ENCODE data around the gene DGKB. TPM values are rescaled to one million over a fixed set of nuclear protein-coding genes. Genes with fewer than 3 reads are reported as not detected.

The DGKB gene
- polyA plus RNA-seq, 3 donors from 2014 or later = not detected

GRCh38 chr7:14144109-14144508 lies 758.4 kb downstream of the DGKB start:
- H3K4me3 Mint-ChIP-seq = no peak overlapping the region
- H3K9me3 Mint-ChIP-seq = peaks cover 1 to 14% (median 5%) of the 10 kb centered on the region in 6 donors
- H3K4me1 Mint-ChIP-seq = no peaks in the 10 kb centered on the region
- no peaks in the 10 kb centered on the region for H3K36me3 Mint-ChIP-seq
- no peak for DNase-seq
- H3K27me3 Mint-ChIP-seq (ENCODE audit: low read depth in 3 of 3) = peaks cover 0 to 1% (median 0%) of the 10 kb centered on the region in 3 donors
- H3K27ac Mint-ChIP-seq = no peak overlapping the region

DNA sequence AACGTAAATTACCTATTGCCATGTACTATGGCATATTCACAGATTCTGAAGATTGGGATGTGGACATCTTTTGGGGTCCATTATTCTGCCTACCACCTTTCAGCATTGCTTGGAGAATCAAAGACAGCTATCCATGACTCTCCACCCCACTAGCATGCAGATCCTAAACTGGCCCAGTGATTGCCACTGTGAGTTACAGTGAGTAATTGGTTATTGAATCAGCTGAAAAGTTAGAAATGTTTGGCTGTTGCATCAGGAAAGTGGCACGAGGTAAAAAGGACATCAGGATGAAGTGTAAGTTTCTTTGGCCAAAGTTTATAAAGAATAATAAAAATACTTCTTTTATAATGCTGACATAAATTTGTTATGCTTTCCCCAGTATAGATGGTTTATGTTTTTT lies 764.9 kb downstream of the DGKB start:
- H3K4me3 Mint-ChIP-seq = no peak overlapping the region
- H3K4me1 Mint-ChIP-seq = no peaks in the 10 kb centered on the region
- H3K36me3 Mint-ChIP-seq = no peaks in the 10 kb centered on the region

DNA sequence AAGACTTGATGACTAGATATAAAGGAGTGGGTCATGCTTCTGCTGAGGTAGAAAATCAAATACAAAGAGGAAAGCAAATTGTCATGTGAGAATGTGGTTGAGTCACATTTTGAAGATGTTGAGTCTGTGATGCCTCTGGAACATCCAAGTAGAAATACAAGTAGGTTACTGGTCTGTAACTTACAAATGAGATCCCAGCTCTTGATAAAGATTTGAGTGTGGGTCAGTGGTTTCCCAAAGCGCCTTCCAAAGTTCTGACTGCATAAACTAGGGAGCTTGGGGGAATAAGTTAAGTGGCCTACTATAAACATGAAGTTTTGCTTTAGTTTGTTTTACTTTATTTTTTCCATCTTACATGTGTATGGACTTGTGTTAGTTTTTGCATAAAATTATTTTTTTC lies 768.8 kb downstream of the DGKB start:
- peaks cover 0 to 22% (median 6%) of the 10 kb centered on the region in 6 donors for H3K9me3 Mint-ChIP-seq
- no peaks in the 10 kb centered on the region for H3K36me3 Mint-ChIP-seq
- H3K4me1 Mint-ChIP-seq = no peaks in the 10 kb centered on the region
- DNase-seq = no peak
- no peak overlapping the region for H3K4me3 Mint-ChIP-seq
- H3K27me3 Mint-ChIP-seq (ENCODE audit: low read depth in 3 of 3) = peaks cover 0 to 4% (median 3%) of the 10 kb centered on the region in 3 donors
- H3K27ac Mint-ChIP-seq = no peak overlapping the region

More for the DNA sequence above, 764.9 kb downstream of the DGKB start:
- H3K9me3 Mint-ChIP-seq = peaks cover 0 to 13% (median 8%) of the 10 kb centered on the region in 6 donors
- no peak for DNase-seq
- peaks cover 0 to 4% (median 3%) of the 10 kb centered on the region in 3 donors for H3K27me3 Mint-ChIP-seq (ENCODE audit: low read depth in 3 of 3)
- no peak overlapping the region for H3K27ac Mint-ChIP-seq

DNA sequence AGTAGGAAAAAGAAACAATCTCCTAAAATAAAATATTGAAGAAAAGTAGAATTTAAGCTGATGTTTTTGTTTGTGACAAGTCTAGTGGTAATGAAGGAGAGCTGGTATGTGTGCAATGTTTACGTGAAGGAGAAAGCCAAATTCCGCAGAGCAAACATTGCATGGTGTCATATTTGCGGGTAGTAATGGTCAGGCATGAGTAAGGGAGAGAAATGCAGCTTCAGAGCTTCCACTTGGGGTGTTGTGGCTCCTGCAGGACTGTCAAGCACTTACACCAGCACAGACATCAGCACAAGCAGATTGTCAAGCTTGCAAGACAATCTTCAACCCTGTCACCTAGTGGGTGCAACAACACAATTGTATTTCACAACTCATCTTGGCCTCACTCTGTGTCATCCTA lies 776.6 kb downstream of the DGKB start:
- Mint-ChIP-seq H3K9me3 (peaks cover 0 to 5% (median 2%) of the 10 kb centered on the region in 6 donors), H3K27me3 (ENCODE audit: low read depth in 3 of 3) (no peaks in the 10 kb centered on the region), H3K36me3 (no peaks in the 10 kb centered on the region), H3K27ac (no peak overlapping the region), H3K4me3 (no peak overlapping the region), H3K4me1 (no peaks in the 10 kb centered on the region)
- DNase-seq = no peak

GRCh38 chr7:14124716-14125115 lies 777.8 kb downstream of the DGKB start:
- Mint-ChIP-seq H3K4me3 (no peak overlapping the region), H3K4me1 (no peaks in the 10 kb centered on the region), H3K27me3 (ENCODE audit: low read depth in 3 of 3) (no peaks in the 10 kb centered on the region), H3K27ac (no peak overlapping the region), H3K36me3 (no peaks in the 10 kb centered on the region), H3K9me3 (peaks cover 0 to 5% (median under 1%) of the 10 kb centered on the region in 6 donors)
- no peak for DNase-seq

DNA sequence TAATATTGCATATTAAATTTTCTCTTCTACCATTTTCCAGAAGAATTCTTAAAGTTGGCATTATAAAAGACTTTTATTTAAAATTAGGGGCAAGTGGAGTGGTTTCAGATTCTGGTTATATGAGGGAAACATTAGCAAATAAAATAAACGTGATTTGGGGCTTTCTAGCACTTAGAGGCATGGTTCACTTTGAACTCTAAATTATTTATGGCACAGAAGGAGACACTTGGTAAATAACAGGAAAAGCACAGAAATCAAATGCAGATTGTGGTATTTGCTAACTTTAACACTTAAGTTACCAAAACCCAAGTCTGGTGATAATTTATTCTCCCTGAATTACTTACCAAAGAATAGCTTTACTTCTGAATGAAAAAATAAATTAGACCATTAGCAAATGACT lies 778.6 kb downstream of the DGKB start:
- Mint-ChIP-seq H3K27ac (no peak overlapping the region), H3K36me3 (no peaks in the 10 kb centered on the region), H3K27me3 (ENCODE audit: low read depth in 3 of 3) (no peaks in the 10 kb centered on the region), H3K4me1 (no peaks in the 10 kb centered on the region), H3K9me3 (peaks cover 0 to 5% (median under 1%) of the 10 kb centered on the region in 6 donors), H3K4me3 (no peak overlapping the region)
- no peak for DNase-seq

- peaks cover 0 to 14% (median 2%) of the 10 kb centered on the region in 6 donors for H3K9me3 Mint-ChIP-seq
- H3K4me3 Mint-ChIP-seq = no peak overlapping the region
- no peak for DNase-seq
- no peaks in the 10 kb centered on the region for H3K4me1 Mint-ChIP-seq
- H3K36me3 Mint-ChIP-seq = no peaks in the 10 kb centered on the region
- no peak overlapping the region for H3K27ac Mint-ChIP-seq
- peaks cover 0 to 2% (median 0%) of the 10 kb centered on the region in 3 donors for H3K27me3 Mint-ChIP-seq (ENCODE audit: low read depth in 3 of 3)
Observed at GRCh38 chr7:14115701-14116100, 786.9 kb downstream of the DGKB start.

GRCh38 chr7:14104861-14105260 lies 797.7 kb downstream of the DGKB start:
- Mint-ChIP-seq H3K27me3 (ENCODE audit: low read depth in 3 of 3) (no peaks in the 10 kb centered on the region), H3K4me1 (no peaks in the 10 kb centered on the region), H3K4me3 (no peak overlapping the region), H3K9me3 (peaks cover 0 to 13% (median 7%) of the 10 kb centered on the region in 6 donors), H3K27ac (no peak overlapping the region), H3K36me3 (no peaks in the 10 kb centered on the region)
- DNase-seq = no peak

GRCh38 chr7:14096159-14096558 lies 806.4 kb downstream of the DGKB start:
- Mint-ChIP-seq H3K9me3 (peaks cover 0 to 17% (median 4%) of the 10 kb centered on the region in 6 donors), H3K4me3 (no peak overlapping the region), H3K27me3 (ENCODE audit: low read depth in 3 of 3) (peaks cover 0 to 3% (median 0%) of the 10 kb centered on the region in 3 donors), H3K4me1 (no peaks in the 10 kb centered on the region), H3K36me3 (no peaks in the 10 kb centered on the region), H3K27ac (no peak overlapping the region)
- no peak for DNase-seq

GRCh38 chr7:14095233-14095950 lies 807.2 kb downstream of the DGKB start:
- Mint-ChIP-seq H3K9me3 (peaks cover 0 to 17% (median 4%) of the 10 kb centered on the region in 6 donors), H3K27ac (no peak overlapping the region), H3K36me3 (no peaks in the 10 kb centered on the region), H3K4me3 (no peak overlapping the region), H3K4me1 (no peaks in the 10 kb centered on the region), H3K27me3 (ENCODE audit: low read depth in 3 of 3) (peaks cover 0 to 3% (median 0%) of the 10 kb centered on the region in 3 donors)
- no peak for DNase-seq
